HCT116 (cell line): ENCODE data around the gene CHMP1B.

Source experiments
- CEBPB ChIP-seq: IDR thresholded peaks from 2 replicates; pipeline ENCODE4 v1.6.1; 2012; ENCODE audit warnings: low read depth
- EGR1 ChIP-seq: IDR thresholded peaks from 2 replicates; pipeline ENCODE4 v1.6.1; 2012; ENCODE audit warnings: low read depth
- ELF1 ChIP-seq: IDR thresholded peaks from 2 replicates; pipeline ENCODE4 v1.6.1; 2012; ENCODE audit warnings: low read depth, borderline replicate concordance
- EZH2 ChIP-seq: fragments of 200-600 bp; sonication (generic); IDR thresholded peaks from 2 replicates; pipeline ENCODE4 v1.6.1; 2017; ENCODE audit warnings: antibody characterized with exemption, mixed run types
- EZH2phosphoT487 ChIP-seq: fragments of 200-600 bp; IDR thresholded peaks from 2 replicates; pipeline ENCODE4 v1.6.1; 2018; ENCODE audit warnings: antibody characterized with exemption, borderline replicate concordance
- POLR2A ChIP-seq: IDR thresholded peaks from 2 replicates; pipeline ENCODE4 v1.7.0; 2011; ENCODE audit warnings: borderline replicate concordance; ENCODE audit not compliant: insufficient read depth, insufficient read length; ENCODE audit errors: extremely low read depth
- POLR2AphosphoS5 ChIP-seq: IDR thresholded peaks from 2 replicates; pipeline ENCODE4 v1.6.1; 2011; ENCODE audit warnings: mild to moderate bottlenecking, low read depth, low read length, moderate library complexity
- YY1 ChIP-seq: IDR thresholded peaks from 2 replicates; pipeline ENCODE4 v1.6.1; 2011; ENCODE audit warnings: low read length, low read depth, moderate library complexity, mild to moderate bottlenecking; ENCODE audit not compliant: insufficient replicate concordance; ENCODE audit errors: extremely low read depth
- ZNF274 ChIP-seq: fragments of 200-500 bp; sonication (Bioruptor generic); IDR thresholded peaks from 2 replicates; pipeline ENCODE4 v1.6.1; 2014; ENCODE audit warnings: mild to moderate bottlenecking, low read depth, low read length, inconsistent platforms
- TF ChIP-seq, protein P1 (sequence below), 3 experiments: fragments of 200-600 bp in 1 of 3; sonication (generic) in 1 of 3; IDR thresholded peaks in 2 of 3; conservative IDR thresholded peaks in 1 of 3; 2 replicates each; pipeline ENCODE4 v1.5.1; 2012 to 2017; ENCODE audit warnings: low read depth in 2 of 3, low read length in 2 of 3, antibody characterized with exemption in 1 of 3, borderline replicate concordance in 1 of 3, control low read depth in 1 of 3, mild to moderate bottlenecking in 1 of 3, mixed read lengths in 1 of 3, mixed run types in 1 of 3, moderate library complexity in 1 of 3; ENCODE audit not compliant: insufficient read depth in 1 of 3
- TF ChIP-seq, protein P2 (sequence below): IDR thresholded peaks from 2 replicates; pipeline ENCODE4 v1.6.1; 2012
- TF ChIP-seq, protein P3 (sequence below): IDR thresholded peaks from 2 replicates; pipeline ENCODE4 v1.6.1; 2011; ENCODE audit warnings: mild to moderate bottlenecking, low read length, moderate library complexity; ENCODE audit not compliant: insufficient replicate concordance; ENCODE audit errors: extremely low read depth
- TF ChIP-seq, protein P4 (sequence below): IDR thresholded peaks from 2 replicates; pipeline ENCODE4 v1.6.1; 2012

DNA sequence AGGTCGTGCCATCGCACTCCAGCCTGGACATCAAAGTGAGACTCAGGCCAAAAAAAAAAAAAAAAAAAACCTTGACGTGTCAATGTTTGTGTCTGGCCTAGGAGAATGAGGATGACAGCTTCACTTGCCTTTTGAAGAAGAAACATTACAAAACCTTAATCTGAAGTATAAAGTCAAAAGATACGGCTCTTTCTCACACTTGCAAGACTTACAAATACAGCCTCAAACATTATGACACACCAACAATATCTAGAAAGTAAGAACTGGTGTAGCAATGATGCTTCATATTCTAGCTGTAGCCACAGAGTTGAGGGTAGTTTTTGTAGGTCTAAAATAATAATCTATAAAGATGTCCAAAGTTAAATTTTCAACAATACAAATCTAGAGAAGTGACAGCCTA lies 31.4 kb downstream of the CHMP1B start:
- TF ChIP-seq EZH2phosphoT487 (no peak), POLR2AphosphoS5 (no peak), ZNF274 (no peak), EGR1 (no peak), POLR2A (no peak), CEBPB (no peak), YY1 (no peak), EZH2 (no peak), ELF1 (no peak)
- TF ChIP-seq, protein P1, sequence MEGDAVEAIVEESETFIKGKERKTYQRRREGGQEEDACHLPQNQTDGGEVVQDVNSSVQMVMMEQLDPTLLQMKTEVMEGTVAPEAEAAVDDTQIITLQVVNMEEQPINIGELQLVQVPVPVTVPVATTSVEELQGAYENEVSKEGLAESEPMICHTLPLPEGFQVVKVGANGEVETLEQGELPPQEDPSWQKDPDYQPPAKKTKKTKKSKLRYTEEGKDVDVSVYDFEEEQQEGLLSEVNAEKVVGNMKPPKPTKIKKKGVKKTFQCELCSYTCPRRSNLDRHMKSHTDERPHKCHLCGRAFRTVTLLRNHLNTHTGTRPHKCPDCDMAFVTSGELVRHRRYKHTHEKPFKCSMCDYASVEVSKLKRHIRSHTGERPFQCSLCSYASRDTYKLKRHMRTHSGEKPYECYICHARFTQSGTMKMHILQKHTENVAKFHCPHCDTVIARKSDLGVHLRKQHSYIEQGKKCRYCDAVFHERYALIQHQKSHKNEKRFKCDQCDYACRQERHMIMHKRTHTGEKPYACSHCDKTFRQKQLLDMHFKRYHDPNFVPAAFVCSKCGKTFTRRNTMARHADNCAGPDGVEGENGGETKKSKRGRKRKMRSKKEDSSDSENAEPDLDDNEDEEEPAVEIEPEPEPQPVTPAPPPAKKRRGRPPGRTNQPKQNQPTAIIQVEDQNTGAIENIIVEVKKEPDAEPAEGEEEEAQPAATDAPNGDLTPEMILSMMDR (IDR thresholded peaks at IDR 0.05 in 2 of 3, conservative IDR thresholded peaks at IDR 0.05 in 1 of 3; ENCODE audit: borderline replicate concordance in 1 of 3, insufficient read depth in 1 of 3, low read depth in 2 of 3, low read length in 2 of 3) = no peak
- TF ChIP-seq, protein P2, sequence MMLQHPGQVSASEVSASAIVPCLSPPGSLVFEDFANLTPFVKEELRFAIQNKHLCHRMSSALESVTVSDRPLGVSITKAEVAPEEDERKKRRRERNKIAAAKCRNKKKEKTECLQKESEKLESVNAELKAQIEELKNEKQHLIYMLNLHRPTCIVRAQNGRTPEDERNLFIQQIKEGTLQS = no peak
- TF ChIP-seq, protein P3, sequence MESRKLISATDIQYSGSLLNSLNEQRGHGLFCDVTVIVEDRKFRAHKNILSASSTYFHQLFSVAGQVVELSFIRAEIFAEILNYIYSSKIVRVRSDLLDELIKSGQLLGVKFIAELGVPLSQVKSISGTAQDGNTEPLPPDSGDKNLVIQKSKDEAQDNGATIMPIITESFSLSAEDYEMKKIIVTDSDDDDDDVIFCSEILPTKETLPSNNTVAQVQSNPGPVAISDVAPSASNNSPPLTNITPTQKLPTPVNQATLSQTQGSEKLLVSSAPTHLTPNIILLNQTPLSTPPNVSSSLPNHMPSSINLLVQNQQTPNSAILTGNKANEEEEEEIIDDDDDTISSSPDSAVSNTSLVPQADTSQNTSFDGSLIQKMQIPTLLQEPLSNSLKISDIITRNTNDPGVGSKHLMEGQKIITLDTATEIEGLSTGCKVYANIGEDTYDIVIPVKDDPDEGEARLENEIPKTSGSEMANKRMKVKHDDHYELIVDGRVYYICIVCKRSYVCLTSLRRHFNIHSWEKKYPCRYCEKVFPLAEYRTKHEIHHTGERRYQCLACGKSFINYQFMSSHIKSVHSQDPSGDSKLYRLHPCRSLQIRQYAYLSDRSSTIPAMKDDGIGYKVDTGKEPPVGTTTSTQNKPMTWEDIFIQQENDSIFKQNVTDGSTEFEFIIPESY = no peak
- TF ChIP-seq, protein P4, sequence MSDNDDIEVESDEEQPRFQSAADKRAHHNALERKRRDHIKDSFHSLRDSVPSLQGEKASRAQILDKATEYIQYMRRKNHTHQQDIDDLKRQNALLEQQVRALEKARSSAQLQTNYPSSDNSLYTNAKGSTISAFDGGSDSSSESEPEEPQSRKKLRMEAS = no peak
